Stimulated activated CD4-positive, alpha-beta T cell treated with anti-CD3 and anti-CD28 coated beads, TNF-alpha, amount 100 ng/mL, for 24 hours (primary cell): ENCODE measurements around the gene NPIPB6.

Experiments
- DNase-seq, 3 experiments: peaks; one replicate each; pipeline ENCODE4 v3.0.0-alpha.2; 2020; ENCODE audit warnings: low read depth in 3 of 3

The NPIPB6 gene

DNA sequence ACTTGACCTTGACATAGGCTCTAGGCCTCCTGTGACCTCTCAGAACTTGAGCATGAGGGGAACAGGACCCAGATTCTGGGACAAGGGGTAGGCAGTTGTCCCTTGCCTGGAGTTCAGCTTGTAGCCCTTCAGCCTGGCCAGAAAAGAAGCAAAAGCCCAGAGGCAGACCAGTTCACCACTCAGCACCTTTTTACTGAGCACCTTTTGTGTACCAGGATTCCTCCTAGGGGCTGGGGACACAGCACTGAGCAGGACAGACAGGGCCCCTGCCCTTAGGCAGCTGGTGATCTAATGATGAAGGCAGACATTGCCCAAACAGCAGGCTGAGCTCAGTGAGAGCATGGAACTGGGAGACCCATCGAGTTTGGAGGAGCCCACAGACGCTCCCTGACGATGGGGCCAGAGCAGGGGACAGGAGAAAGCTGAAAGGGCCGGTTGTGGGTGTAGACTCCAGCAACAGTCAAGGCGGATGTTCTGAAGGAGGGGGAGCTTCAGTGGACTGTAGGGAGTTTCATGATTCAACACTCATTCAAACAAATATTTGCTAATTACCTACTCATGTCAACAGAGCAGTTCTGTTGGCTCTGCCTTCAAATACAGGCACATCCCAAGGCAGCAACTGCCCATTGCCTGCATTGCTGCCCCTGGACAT is 38.9 kb downstream of the NPIPB6 start:
- DNase-seq = no peak

DNA sequence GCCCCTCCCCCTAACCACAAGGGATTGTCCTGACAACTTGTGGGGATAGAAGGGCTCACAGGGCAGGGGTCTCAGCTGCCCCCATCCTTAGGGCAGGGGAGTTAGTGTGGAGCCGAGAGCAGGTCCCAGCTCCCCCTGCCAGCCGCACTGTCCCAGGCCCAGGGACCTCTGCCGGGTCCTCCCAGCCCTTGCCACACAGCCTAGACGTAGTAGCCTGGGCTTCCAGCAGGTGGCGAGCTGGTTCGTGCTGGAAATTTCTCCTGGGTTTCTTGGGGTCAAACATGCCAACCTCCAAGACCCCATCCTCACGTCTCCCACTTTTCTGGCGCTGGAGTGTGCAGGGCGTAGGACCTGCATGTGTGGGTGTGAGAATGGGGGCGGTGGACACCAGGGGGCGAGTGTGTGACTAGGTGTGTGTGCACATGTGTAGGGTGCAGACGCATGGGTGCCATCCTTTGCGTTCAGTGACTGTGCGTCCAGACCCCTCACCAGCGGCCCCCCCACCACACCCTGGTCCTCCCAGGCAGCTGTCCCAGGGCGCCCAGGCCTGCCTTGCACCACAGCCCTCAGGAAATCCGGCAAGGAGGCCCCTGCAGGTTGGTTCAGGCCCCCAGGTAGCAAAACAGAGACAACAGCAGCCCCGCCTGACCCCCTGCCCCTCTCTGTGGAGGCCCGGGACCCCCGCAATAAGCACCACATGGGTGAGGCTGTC is 41.5 kb downstream of the NPIPB6 start:
- peak in 1 of 3 experiments; percentile 44 for DNase-seq

- no peak for DNase-seq
These were observed 42.6 kb downstream of the NPIPB6 start for GRCh38 chr16:28320741-28321140.

DNA sequence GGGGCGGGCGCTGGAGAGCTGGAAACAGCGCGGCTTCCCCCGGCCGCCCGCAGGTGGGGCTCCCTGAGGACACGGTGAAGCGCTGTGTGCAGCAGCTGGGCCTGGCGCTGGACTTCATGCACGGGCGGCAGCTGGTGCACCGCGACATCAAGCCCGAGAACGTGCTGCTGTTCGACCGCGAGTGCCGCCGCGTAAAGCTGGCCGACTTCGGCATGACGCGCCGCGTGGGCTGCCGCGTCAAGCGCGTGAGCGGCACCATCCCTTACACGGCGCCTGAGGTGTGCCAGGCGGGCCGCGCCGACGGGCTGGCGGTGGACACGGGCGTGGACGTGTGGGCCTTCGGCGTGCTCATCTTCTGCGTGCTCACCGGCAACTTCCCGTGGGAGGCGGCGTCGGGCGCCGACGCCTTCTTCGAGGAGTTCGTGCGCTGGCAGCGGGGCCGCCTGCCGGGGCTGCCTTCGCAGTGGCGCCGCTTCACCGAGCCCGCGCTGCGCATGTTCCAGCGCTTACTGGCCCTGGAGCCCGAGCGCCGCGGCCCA is 43.2 kb downstream of the NPIPB6 start:
- DNase-seq = no peak

DNA sequence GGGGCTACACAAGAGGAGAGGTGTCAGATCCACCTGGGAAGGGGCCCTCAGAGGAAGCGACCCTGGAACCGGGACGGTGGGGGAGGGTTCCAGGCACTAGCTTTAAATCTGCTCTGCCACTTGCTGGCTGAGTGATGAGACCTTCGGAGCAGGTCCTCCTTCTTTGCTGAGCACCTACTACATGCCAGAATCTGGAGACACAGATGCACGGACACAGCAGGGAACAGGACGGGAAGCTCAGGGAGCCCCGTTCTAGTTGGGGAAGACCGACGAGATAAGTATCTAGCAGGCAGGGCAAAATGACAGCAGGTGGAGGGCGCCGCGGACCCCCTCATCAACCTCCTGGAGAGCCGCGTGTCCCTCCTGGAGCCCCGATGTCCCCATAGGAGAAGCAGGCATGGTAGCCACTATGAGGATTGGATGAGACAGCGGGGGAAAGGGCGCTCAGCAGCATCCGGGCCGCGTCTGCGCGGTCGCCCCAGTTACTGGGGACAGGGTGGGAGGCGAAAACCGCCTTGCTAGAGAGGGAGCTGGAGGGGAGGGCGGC is 43.8 kb downstream of the NPIPB6 start:
- DNase-seq = no peak

GRCh38 chr16:28318042-28318744 is 45.1 kb downstream of the NPIPB6 start:
- DNase-seq = no peak

DNA sequence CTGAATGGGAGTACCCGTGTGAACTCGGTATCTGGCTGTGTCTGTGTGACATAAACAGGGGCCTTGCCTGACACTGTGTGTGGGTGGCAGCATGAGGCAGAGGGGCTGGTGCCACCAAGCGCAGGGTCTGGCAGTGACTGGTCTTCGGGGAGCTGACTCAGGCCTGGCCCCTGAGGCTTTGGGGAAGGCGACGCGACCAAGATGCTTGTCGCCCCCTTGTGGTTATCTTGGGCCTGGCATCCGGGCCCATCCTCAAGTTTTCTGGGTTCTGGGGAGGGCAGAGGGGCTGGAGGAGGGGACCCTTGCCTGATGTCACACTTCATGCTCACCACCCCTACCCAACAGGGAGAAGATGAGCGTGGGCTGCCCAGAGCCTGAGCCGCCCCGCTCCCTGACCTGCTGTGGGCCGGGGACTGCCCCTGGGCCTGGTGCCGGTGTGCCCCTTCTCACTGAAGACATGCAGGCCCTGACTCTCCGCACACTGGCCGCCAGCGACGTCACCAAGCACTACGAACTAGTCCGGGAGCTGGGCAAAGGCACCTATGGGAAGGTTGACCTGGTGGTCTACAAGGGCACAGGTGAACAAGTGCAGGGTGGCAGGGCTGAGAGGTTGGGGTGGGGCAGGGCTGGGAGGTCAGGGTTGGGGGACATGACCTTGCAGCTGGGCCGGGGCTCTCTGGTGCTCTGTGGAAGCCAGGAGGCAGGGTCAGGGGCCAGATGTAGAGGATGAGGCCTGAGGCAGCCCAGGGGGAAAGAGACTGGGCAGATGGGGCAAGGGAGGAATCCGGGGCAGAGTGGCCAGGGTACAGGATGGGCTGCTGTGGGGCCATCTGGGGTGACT is 46.0 kb downstream of the NPIPB6 start:
- peak; percentile 46 to 69 (median 51) for DNase-seq

DNA sequence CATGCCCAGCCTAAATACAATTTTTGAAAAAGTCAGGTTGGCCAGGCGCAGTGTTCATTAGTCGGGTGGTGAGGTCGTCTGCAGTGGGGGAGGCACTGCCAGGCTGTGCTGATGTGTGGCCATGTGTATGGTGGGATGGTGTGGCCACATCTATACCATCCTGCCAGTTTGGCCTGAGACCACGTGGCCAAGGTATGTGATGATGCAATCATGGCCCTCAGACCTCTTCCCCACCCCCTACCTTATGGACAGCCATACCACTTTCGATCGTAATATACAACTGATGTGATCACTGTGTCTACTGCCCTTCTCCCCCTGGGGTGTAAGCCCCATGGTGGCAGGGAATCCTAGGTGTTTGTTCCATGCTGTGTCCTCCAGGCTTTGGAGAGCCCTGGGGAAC is 47.3 kb downstream of the NPIPB6 start:
- DNase-seq = no peak

- no peak for DNase-seq
These were observed 49.7 kb downstream of the NPIPB6 start for GRCh38 chr16:28313587-28313986.

- no peak for DNase-seq
These were observed 51.0 kb downstream of the NPIPB6 start for GRCh38 chr16:28312327-28312726.

GRCh38 chr16:28311913-28312312 is 51.4 kb downstream of the NPIPB6 start:
- DNase-seq = no peak

DNA sequence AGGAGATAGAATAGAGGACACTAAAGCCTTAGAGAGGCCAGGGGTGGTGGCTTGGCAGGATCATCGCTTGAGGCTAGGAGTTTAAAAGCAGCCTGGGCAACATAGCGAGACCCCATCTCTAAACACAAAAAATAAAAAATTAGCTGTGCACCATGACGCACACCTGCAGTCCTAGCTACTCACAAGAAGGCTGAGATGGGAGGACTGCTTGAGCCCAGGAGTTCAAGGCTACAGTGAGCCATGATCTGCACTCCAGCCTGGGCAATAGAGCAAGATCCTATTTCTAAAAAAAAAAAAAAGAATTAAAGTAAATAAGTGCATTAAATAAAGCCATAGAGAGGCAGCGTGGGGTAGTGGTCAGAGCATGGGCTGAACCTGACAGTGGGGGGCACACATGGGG is 51.9 kb downstream of the NPIPB6 start:
- DNase-seq = no peak

GRCh38 chr16:28310796-28311195 is 52.5 kb downstream of the NPIPB6 start:
- DNase-seq = no peak

GRCh38 chr16:28309811-28310311 is 53.4 kb downstream of the NPIPB6 start:
- peak; percentile 60 to 79 (median 64) for DNase-seq

- DNase-seq = no peak
These were observed 54.3 kb downstream of the NPIPB6 start for GRCh38 chr16:28308794-28309584.

DNA sequence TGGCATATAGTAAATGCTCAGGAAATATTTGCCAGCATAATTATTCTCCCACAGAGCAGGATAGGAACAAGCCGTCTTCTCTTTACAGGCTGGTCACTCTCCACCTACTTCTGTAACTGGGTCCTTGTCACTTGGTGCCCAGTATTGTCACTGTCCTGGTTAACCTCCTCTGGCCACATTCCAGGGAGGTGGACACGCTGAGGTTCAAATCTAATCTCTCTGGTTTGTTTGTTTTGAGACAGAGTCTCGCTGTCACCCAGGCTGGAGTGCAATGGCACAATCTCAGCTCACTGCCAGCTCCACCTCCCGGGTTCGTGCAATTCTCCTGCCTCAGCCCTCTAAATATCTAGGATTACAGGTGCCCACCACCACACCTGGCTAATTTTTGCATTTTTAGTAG is 55.4 kb downstream of the NPIPB6 start:
- no peak for DNase-seq

DNA sequence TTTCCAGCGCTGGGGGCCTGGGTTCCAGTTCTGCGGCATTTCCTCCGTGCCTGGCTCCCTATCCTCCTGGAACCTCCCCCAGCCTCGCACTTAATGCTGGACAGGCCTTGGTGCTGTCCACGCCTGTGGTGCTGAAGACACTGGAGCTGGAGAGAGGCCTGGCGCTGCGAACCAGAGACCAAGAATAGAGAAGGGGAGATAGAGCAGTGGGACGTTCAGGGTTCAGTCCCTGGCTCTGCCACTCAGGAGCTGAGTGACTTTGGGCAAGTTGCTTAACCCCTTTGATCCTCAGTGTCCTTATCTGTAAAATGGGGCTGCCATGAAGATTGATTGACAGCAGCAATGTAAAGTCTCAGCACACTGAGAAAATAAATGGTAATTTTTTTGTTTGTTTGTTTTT is 59.1 kb downstream of the NPIPB6 start:
- DNase-seq = no peak

DNA sequence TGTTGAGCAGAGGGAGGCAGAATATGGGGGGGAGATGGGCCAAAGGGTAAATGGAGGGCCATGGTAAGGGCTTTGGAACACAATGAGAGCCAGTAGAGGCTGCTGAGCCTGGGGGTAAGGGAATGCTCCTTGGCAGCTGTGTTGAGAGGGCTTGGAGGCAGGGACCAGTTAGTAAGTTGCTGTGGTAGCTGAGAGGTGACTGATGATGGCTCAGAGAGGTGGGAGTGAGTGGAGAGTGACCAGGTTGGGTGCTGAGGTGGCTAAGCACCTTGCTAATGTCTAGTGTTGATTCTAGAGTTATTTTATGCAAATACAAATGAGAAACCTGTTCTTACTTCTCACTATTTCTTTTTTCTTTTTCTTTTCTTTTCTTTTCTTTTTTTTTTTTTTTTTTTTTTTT is 60.2 kb downstream of the NPIPB6 start:
- no peak for DNase-seq

DNA sequence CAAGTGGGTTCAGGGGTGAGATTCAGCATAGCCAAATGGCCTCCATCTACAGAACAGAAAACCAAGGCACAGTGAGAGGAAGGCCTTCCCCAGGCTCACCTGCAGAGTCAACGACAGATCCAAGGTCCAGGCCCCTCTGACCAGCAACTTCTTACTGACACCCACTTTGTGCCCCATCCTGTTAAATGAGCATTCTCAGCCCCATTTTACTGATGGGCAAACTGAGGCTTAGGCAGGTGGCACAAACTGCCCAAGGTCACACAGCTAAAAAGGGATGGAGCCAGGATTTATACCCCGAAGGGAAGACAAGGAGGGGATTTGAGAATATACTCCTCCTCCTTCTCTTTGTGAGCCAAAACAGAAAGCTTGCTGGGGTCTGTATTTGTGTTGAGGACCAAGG is 61.7 kb downstream of the NPIPB6 start:
- no peak for DNase-seq

DNA sequence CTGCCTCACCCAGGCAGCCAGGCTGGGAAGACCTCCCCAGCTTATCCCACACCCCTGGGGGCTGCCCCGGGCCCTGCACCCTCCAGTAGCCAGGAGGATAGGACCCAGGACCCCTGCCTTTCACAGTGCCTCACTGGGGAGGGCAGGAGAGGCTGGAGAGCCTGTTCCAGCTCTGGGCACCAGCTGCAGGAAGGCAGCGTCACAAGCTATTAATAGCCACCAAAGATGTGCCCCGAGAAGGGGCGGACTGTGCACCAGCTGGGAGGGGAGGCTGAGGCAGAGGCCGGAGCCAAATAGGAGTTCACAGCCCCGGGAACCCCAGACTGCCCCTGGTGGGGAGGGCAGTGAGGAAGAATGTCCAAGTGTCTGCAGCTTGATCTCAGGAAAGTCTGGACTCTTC is 62.2 kb downstream of the NPIPB6 start:
- DNase-seq = no peak
